OCI-LY1 (cell line): ENCODE measurements around the gene TRPV2.

Experiments used
- H2AFZ ChIP-seq: fragments of 200-600 bp; sonication (generic), shearing (Covaris generic); 2 replicates; pipeline ENCODE4 v1.6.0; 2014; ENCODE audit warnings: antibody characterized with exemption, mild to moderate bottlenecking, low read length
- H3F3A ChIP-seq: fragments of 200-600 bp; sonication (generic), shearing (Covaris generic); 2 replicates; pipeline ENCODE4 v1.6.0; 2014; ENCODE audit warnings: mild to moderate bottlenecking, antibody characterized with exemption, low read length, moderate library complexity; ENCODE audit not compliant: insufficient read depth
- H3K27ac ChIP-seq: fragments of 200-600 bp; sonication (generic); 2 replicates; pipeline ENCODE4 v1.5.1; 2014; ENCODE audit warnings: low read length, mixed run types, mild to moderate bottlenecking, low read depth; ENCODE audit not compliant: poor library complexity, severe bottlenecking
- H3K27me3 ChIP-seq: fragments of 200-600 bp; sonication (generic); 2 replicates; pipeline ENCODE4 v1.6.0; 2014; ENCODE audit warnings: antibody characterized with exemption, mild to moderate bottlenecking, low read length, moderate library complexity; ENCODE audit not compliant: insufficient read depth
- H3K36me3 ChIP-seq: fragments of 200-600 bp; sonication (generic); 2 replicates; pipeline ENCODE4 v1.6.1; 2014; ENCODE audit warnings: mild to moderate bottlenecking, antibody characterized with exemption, low read length, moderate library complexity, mixed read lengths; ENCODE audit not compliant: insufficient read depth
- H3K4me1 ChIP-seq: fragments of 200-600 bp; sonication (generic); 2 replicates; pipeline ENCODE4 v1.5.1; 2014; ENCODE audit warnings: mild to moderate bottlenecking, low read length, moderate library complexity; ENCODE audit not compliant: insufficient read depth, severe bottlenecking
- H3K4me2 ChIP-seq: fragments of 200-600 bp; sonication (generic), shearing (Covaris generic); 2 replicates; pipeline ENCODE4 v1.6.1; 2014; ENCODE audit warnings: low read length
- H3K4me3 ChIP-seq: fragments of 200-600 bp; sonication (generic); 2 replicates; pipeline ENCODE4 v1.5.1; 2014; ENCODE audit warnings: low read length, low read depth, mild to moderate bottlenecking, mixed read lengths; ENCODE audit not compliant: poor library complexity, severe bottlenecking
- H3K79me2 ChIP-seq: fragments of 200-600 bp; shearing (Covaris generic); 2 replicates; pipeline ENCODE4 v1.6.1; 2016; ENCODE audit warnings: mixed run types, low read length, mixed read lengths; ENCODE audit not compliant: insufficient read depth
- H3K9ac ChIP-seq: fragments of 200-600 bp; sonication (generic), shearing (Covaris generic); 2 replicates; pipeline ENCODE4 v1.6.1; 2014; ENCODE audit warnings: mild to moderate bottlenecking, low read length, mixed read lengths
- H3K9me2 ChIP-seq: fragments of 200-600 bp; sonication (generic), shearing (Covaris generic); 2 replicates; pipeline ENCODE4 v1.6.1; 2014; ENCODE audit warnings: low read depth, mild to moderate bottlenecking, low read length, mixed read lengths
- H3K9me3 ChIP-seq: fragments of 200-600 bp; shearing (Covaris generic); 2 replicates; pipeline ENCODE4 v1.6.1; 2014; ENCODE audit warnings: low read length, mixed read lengths
- H4K20me1 ChIP-seq: fragments of 200-600 bp; sonication (generic), shearing (Covaris generic); 2 replicates; pipeline ENCODE4 v1.6.0; 2016; ENCODE audit warnings: mild to moderate bottlenecking, low read length; ENCODE audit not compliant: insufficient read depth
- EZH2 ChIP-seq: fragments of 200-600 bp; sonication (generic), shearing (Covaris generic); IDR thresholded peaks from 2 replicates; pipeline ENCODE4 v1.8.0; 2017; ENCODE audit warnings: borderline replicate concordance, mixed run types, mild to moderate bottlenecking, antibody characterized with exemption, low read length, moderate library complexity, mixed read lengths
- TF ChIP-seq, protein P1 (sequence below): fragments of 200-600 bp; sonication (generic), shearing (Covaris generic); IDR thresholded peaks from 2 replicates; pipeline ENCODE4 v1.5.1; 2017; ENCODE audit warnings: mild to moderate bottlenecking, antibody characterized with exemption, low read length, moderate library complexity, mixed read lengths

Gene TRPV2

GRCh38 chr17:16467886-16468285, 52.5 kb downstream of the TRPV2 start:
- H3K27ac ChIP-seq: no peak overlapping the region
- no peak overlapping the region for H3K4me3 ChIP-seq
- H3F3A ChIP-seq: no peaks in the 10 kb centered on the region
- no peak overlapping the region for H3K4me2 ChIP-seq
- no peak for TF ChIP-seq EZH2
- TF ChIP-seq, protein P1, sequence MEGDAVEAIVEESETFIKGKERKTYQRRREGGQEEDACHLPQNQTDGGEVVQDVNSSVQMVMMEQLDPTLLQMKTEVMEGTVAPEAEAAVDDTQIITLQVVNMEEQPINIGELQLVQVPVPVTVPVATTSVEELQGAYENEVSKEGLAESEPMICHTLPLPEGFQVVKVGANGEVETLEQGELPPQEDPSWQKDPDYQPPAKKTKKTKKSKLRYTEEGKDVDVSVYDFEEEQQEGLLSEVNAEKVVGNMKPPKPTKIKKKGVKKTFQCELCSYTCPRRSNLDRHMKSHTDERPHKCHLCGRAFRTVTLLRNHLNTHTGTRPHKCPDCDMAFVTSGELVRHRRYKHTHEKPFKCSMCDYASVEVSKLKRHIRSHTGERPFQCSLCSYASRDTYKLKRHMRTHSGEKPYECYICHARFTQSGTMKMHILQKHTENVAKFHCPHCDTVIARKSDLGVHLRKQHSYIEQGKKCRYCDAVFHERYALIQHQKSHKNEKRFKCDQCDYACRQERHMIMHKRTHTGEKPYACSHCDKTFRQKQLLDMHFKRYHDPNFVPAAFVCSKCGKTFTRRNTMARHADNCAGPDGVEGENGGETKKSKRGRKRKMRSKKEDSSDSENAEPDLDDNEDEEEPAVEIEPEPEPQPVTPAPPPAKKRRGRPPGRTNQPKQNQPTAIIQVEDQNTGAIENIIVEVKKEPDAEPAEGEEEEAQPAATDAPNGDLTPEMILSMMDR: no peak
- H3K9me2 ChIP-seq: no peaks in the 10 kb centered on the region
- H3K79me2 ChIP-seq: no peaks in the 10 kb centered on the region
- peaks cover 10% of the 10 kb centered on the region; the same call in 1 of the 2 replicates for H3K36me3 ChIP-seq
- H3K9ac ChIP-seq: no peak overlapping the region
- H3K27me3 ChIP-seq: no peaks in the 10 kb centered on the region
- H2AFZ ChIP-seq: no peak overlapping the region
- H3K9me3 ChIP-seq: no peaks in the 10 kb centered on the region
- no peaks in the 10 kb centered on the region for H4K20me1 ChIP-seq
- no peaks in the 10 kb centered on the region for H3K4me1 ChIP-seq

GRCh38 chr17:16468428-16468992, 53.1 kb downstream of the TRPV2 start:
- H4K20me1 ChIP-seq: no peaks in the 10 kb centered on the region
- H3K4me1 ChIP-seq: no peaks in the 10 kb centered on the region
- no peaks in the 10 kb centered on the region for H3K79me2 ChIP-seq
- H2AFZ ChIP-seq: no peak overlapping the region
- no peak overlapping the region for H3K27ac ChIP-seq
- H3K9me3 ChIP-seq: no peaks in the 10 kb centered on the region
- H3K4me3 ChIP-seq: no peak overlapping the region
- peaks cover 4% of the 10 kb centered on the region; the same call in 1 of the 2 replicates for H3K36me3 ChIP-seq
- TF ChIP-seq, protein P1: no peak
- TF ChIP-seq EZH2: no peak
- no peak overlapping the region for H3K9ac ChIP-seq
- no peak overlapping the region for H3K4me2 ChIP-seq
- no peaks in the 10 kb centered on the region for H3F3A ChIP-seq
- no peaks in the 10 kb centered on the region for H3K9me2 ChIP-seq
- no peaks in the 10 kb centered on the region; the same call in 1 of the 2 replicates for H3K27me3 ChIP-seq

DNA sequence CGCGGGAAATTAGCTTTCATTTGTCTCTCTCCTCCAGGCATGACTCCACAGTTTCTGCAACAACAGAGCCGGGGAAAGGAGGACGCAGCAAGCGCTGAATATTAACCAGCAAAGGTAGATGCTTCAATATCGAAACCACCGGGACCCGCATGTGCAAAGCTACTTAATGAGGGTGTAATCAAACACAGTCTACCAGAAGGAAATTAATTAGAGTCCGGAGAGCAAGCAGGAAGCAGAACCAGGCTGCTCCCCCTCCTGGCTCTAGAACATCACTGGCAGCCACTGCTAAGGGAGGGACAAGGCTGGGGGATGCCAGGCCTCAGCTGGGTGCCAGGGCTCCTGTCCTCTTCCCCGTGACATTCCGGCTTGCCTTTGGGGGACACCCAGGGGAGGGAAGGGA, 54.9 kb downstream of the TRPV2 start:
- Histone ChIP-seq H3F3A (no peaks in the 10 kb centered on the region), H3K79me2 (no peaks in the 10 kb centered on the region), H3K9me2 (no peaks in the 10 kb centered on the region), H3K36me3 (no peaks in the 10 kb centered on the region), H3K4me2 (no peak overlapping the region), H2AFZ (no peak overlapping the region), H3K27ac (no peak overlapping the region), H3K4me1 (no peaks in the 10 kb centered on the region), H3K4me3 (no peak overlapping the region), H3K9me3 (no peaks in the 10 kb centered on the region), H3K27me3 (no peaks in the 10 kb centered on the region; the same call in 1 of the 2 replicates), H3K9ac (no peak overlapping the region), H4K20me1 (no peaks in the 10 kb centered on the region)
- TF ChIP-seq, protein P1: no peak
- TF ChIP-seq EZH2: no peak
